Measurements from ENCODE around the gene ZBTB20. TPM values are rescaled to one million over a fixed set of nuclear protein-coding genes. Genes with fewer than 3 reads are reported as not detected.

Gene ZBTB20
- total and polyA plus RNA-seq, 4 donors, result 0.88 to 83.2 (median 20.4) TPM

GRCh38 chr3:114659109-114660061 lies 487.7 kb downstream of the ZBTB20 start:
- Histone ChIP-seq H3K27ac (ENCODE audit: low read depth in 1 of 2, low read length in 2 of 2) (peak overlapping the region; percentile 23 to 48), H3K9me3 (ENCODE audit: control insufficient read depth in 4 of 4, low read length in 3 of 4) (no peaks in the 10 kb centered on the region), H3K4me1 (ENCODE audit: control insufficient read depth in 4 of 4, insufficient read depth in 4 of 4, low read length in 3 of 4) (peaks cover 9 to 17% (median 9%) of the 10 kb centered on the region in 4 donors), H3K36me3 (ENCODE audit: control insufficient read depth in 4 of 4, insufficient read depth in 3 of 4, low read depth in 1 of 4, low read length in 3 of 4) (peaks cover 0 to under 1% (median 0%) of the 10 kb centered on the region in 4 donors), H3K27me3 (ENCODE audit: control insufficient read depth in 4 of 4, insufficient read depth in 4 of 4, low read length in 3 of 4) (no peaks in the 10 kb centered on the region), H3K9ac (ENCODE audit: low read depth in 1 of 2, low read length in 2 of 2) (peak overlapping the region in 1 of 2 donors; percentile 28), H3K4me3 (ENCODE audit: low read depth in 1 of 3, low read length in 3 of 3) (no peak overlapping the region)
- no peak for DNase-seq (ENCODE audit: low spot score)
- WGBS, result 53% methylated on average over 5 of the region's 5 CpGs
- TF ChIP-seq CTCF (IDR thresholded peaks at IDR 0.05; ENCODE audit: low read depth, low read length, missing input control) (no peak), FOXA1 (IDR thresholded peaks at IDR 0.05) (no peak), MAX (IDR thresholded peaks at IDR 0.05) (peak; percentile 4), HNF4G (IDR thresholded peaks at IDR 0.05) (no peak), RXRA (IDR thresholded peaks at IDR 0.05) (peak; percentile 31 to 40), SP1 (IDR thresholded peaks at IDR 0.05) (peak; percentile 11), ZBTB33 (IDR thresholded peaks at IDR 0.05) (peak; percentile 53), EGR1 (IDR thresholded peaks at IDR 0.05; ENCODE audit: low read depth in 2 of 2) (no peak), NR2F2 (IDR thresholded peaks at IDR 0.05) (no peak), HNF4A (conservative IDR thresholded peaks at IDR 0.05) (peak; percentile 29 to 43), TAF1 (conservative IDR thresholded peaks at IDR 0.05) (no peak), REST (IDR thresholded peaks at IDR 0.05) (no peak), GABPA (IDR thresholded peaks at IDR 0.05 in 1 of 2, conservative IDR thresholded peaks at IDR 0.05 in 1 of 2) (no peak), JUND (IDR thresholded peaks at IDR 0.05) (peak in 1 of 2 donors; percentile 25)

Measured in liver (tissue), 9 donors.